Chondrocyte (in vitro differentiated cells): ENCODE data around the gene NLGN3. TPM values are rescaled to one million over a fixed set of nuclear protein-coding genes. Genes with fewer than 3 reads are reported as not detected.

ENCODE experiments used
- DNase-seq: peaks from one replicate; pipeline ENCODE4 v3.0.0; 2021; ENCODE audit warnings: mixed read lengths, low spot score
- H3K27ac Mint-ChIP-seq: one replicate; pipeline ENCODE4 v1.8.0; 2021; ENCODE audit warnings: mild to moderate bottlenecking, moderate library complexity, mixed read lengths; ENCODE audit not compliant: unreplicated experiment
- H3K27me3 Mint-ChIP-seq: 2 replicates; pipeline ENCODE4 v1.8.0; 2021; ENCODE audit warnings: low read depth, mixed read lengths
- H3K36me3 Mint-ChIP-seq: 2 replicates; pipeline ENCODE4 v1.8.0; 2021; ENCODE audit warnings: low read depth, mixed read lengths
- H3K4me1 Mint-ChIP-seq: 2 replicates; pipeline ENCODE4 v1.8.0; 2021; ENCODE audit warnings: low read depth, mild to moderate bottlenecking, mixed read lengths
- H3K4me3 Mint-ChIP-seq: one replicate; pipeline ENCODE4 v1.8.0; 2021; ENCODE audit warnings: mild to moderate bottlenecking, moderate library complexity, mixed read lengths; ENCODE audit not compliant: unreplicated experiment
- H3K9me3 Mint-ChIP-seq: 2 replicates; pipeline ENCODE4 v1.8.0; 2021; ENCODE audit warnings: low read depth, mixed read lengths
- total RNA-seq: library from RNA; stranded (reverse); gene quantifications from 3 replicates; pipeline ENCODE4 v1.2.1, GENCODE V29; 2021
- TF ChIP-seq, protein P1 (sequence below): fragments of 200-600 bp; sonication (generic); IDR thresholded peaks from 2 replicates; pipeline ENCODE4 v1.5.0; 2021; ENCODE audit warnings: antibody characterized with exemption, mild to moderate bottlenecking, moderate library complexity

Gene NLGN3
- total RNA-seq, 1 donor from 2014 or later: 0.52 TPM

GRCh38 chrX:71098302-71098701 lies 46.3 kb upstream of the NLGN3 start:
- Mint-ChIP-seq H3K4me1 (peaks cover 8% of the 10 kb centered on the region), H3K9me3 (peaks cover 3% of the 10 kb centered on the region), H3K27ac (no peak overlapping the region), H3K27me3 (no peaks in the 10 kb centered on the region), H3K36me3 (no peaks in the 10 kb centered on the region), H3K4me3 (no peak overlapping the region)
- TF ChIP-seq, protein P1, sequence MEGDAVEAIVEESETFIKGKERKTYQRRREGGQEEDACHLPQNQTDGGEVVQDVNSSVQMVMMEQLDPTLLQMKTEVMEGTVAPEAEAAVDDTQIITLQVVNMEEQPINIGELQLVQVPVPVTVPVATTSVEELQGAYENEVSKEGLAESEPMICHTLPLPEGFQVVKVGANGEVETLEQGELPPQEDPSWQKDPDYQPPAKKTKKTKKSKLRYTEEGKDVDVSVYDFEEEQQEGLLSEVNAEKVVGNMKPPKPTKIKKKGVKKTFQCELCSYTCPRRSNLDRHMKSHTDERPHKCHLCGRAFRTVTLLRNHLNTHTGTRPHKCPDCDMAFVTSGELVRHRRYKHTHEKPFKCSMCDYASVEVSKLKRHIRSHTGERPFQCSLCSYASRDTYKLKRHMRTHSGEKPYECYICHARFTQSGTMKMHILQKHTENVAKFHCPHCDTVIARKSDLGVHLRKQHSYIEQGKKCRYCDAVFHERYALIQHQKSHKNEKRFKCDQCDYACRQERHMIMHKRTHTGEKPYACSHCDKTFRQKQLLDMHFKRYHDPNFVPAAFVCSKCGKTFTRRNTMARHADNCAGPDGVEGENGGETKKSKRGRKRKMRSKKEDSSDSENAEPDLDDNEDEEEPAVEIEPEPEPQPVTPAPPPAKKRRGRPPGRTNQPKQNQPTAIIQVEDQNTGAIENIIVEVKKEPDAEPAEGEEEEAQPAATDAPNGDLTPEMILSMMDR: peak; percentile 73
- no peak for DNase-seq

- no peaks in the 10 kb centered on the region for H3K36me3 Mint-ChIP-seq
- TF ChIP-seq, protein P1: no peak
- H3K27me3 Mint-ChIP-seq: no peaks in the 10 kb centered on the region
- H3K4me3 Mint-ChIP-seq: no peak overlapping the region
- peaks cover 12% of the 10 kb centered on the region for H3K4me1 Mint-ChIP-seq
- peaks cover 3% of the 10 kb centered on the region for H3K9me3 Mint-ChIP-seq
- DNase-seq: no peak
- no peak overlapping the region for H3K27ac Mint-ChIP-seq
Measured at GRCh38 chrX:71098951-71099506, 45.6 kb upstream of the NLGN3 start.

DNA sequence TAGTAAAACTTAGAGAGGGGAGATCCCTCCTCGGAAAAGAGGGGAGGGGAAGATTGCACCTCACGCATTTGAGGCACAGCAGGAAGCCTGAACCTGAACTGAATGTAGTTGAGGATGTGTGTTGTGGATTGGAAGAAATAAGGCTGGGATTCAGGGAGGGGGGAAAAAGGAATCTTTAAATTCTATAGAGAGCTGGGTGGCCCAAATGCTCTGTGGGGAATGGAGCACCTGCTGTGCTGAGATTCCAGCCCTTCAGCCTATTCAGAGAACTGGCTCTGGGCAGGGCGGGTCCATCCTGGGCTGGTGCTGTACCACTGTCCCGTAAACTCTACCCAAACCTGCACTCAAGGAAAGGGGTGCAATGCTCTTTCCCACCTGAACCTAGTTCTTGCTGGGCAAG lies 44.9 kb upstream of the NLGN3 start:
- no peak overlapping the region for H3K4me3 Mint-ChIP-seq
- peaks cover 14% of the 10 kb centered on the region for H3K4me1 Mint-ChIP-seq
- no peak for DNase-seq
- TF ChIP-seq, protein P1: no peak
- no peak overlapping the region for H3K27ac Mint-ChIP-seq
- H3K27me3 Mint-ChIP-seq: no peaks in the 10 kb centered on the region
- no peaks in the 10 kb centered on the region for H3K36me3 Mint-ChIP-seq
- H3K9me3 Mint-ChIP-seq: peaks cover 3% of the 10 kb centered on the region

GRCh38 chrX:71100581-71101505 lies 43.8 kb upstream of the NLGN3 start:
- Mint-ChIP-seq H3K4me3 (no peak overlapping the region), H3K27ac (no peak overlapping the region), H3K9me3 (no peaks in the 10 kb centered on the region), H3K27me3 (no peaks in the 10 kb centered on the region), H3K4me1 (peaks cover 10% of the 10 kb centered on the region), H3K36me3 (no peaks in the 10 kb centered on the region)
- DNase-seq: no peak
- TF ChIP-seq, protein P1: no peak

GRCh38 chrX:71102292-71102691 lies 42.3 kb upstream of the NLGN3 start:
- peaks cover 6% of the 10 kb centered on the region for H3K4me1 Mint-ChIP-seq
- H3K9me3 Mint-ChIP-seq: no peaks in the 10 kb centered on the region
- H3K27me3 Mint-ChIP-seq: no peaks in the 10 kb centered on the region
- no peaks in the 10 kb centered on the region for H3K36me3 Mint-ChIP-seq
- no peak overlapping the region for H3K27ac Mint-ChIP-seq
- TF ChIP-seq, protein P1: no peak
- H3K4me3 Mint-ChIP-seq: no peak overlapping the region
- no peak for DNase-seq
